GM21381 (cell line): ENCODE data around the gene LARP4B.
"Not testable (repeated sequence)": the region's sequence is repeated elsewhere in the genome, so short reads cannot be mapped to it uniquely, and the experiment has no call there.

Source experiments
- ATAC-seq: cut with Tn5 transposase; IDR thresholded peaks from one replicate; pipeline ENCODE4 v1.9.1; 2021; ENCODE audit warnings: mild to moderate bottlenecking, moderate library complexity; ENCODE audit not compliant: unreplicated experiment

LARP4B gene

GRCh38 chr10:773562-774161, 157.8 kb downstream of the LARP4B start:
- no peak for ATAC-seq

- no peak for ATAC-seq
Measured at GRCh38 chr10:772227-772637, 159.3 kb downstream of the LARP4B start.

GRCh38 chr10:771647-772046, 159.9 kb downstream of the LARP4B start:
- no peak for ATAC-seq

GRCh38 chr10:770975-771374, 160.5 kb downstream of the LARP4B start:
- no peak for ATAC-seq

- not testable (repeated sequence) for ATAC-seq
Measured at GRCh38 chr10:770048-770712, 161.3 kb downstream of the LARP4B start.

- ATAC-seq, result no peak
Measured at GRCh38 chr10:767794-768193, 163.7 kb downstream of the LARP4B start.

GRCh38 chr10:767211-767610, 164.3 kb downstream of the LARP4B start:
- no peak for ATAC-seq

GRCh38 chr10:761376-761775, 170.1 kb downstream of the LARP4B start:
- ATAC-seq, result no peak

- no peak for ATAC-seq
Measured at GRCh38 chr10:760622-761021, 170.9 kb downstream of the LARP4B start.

- no peak for ATAC-seq
Measured at GRCh38 chr10:759898-760477, 171.5 kb downstream of the LARP4B start.
